Karpas-422 (cell line): ENCODE results near the gene SKAP1. TPM values are rescaled to one million over a fixed set of nuclear protein-coding genes. Genes with fewer than 3 reads are reported as not detected.

ENCODE experiments used
- DNase-seq: peaks from one replicate; pipeline ENCODE4 v3.0.0-alpha.2; 2015
- H2AFZ ChIP-seq: fragments of 200-600 bp; sonication (generic); 2 replicates; pipeline ENCODE4 v1.6.1; 2014; ENCODE audit warnings: antibody characterized with exemption, low read length, mixed read lengths
- H3K27ac ChIP-seq: fragments of 200-600 bp; sonication (generic); 2 replicates; pipeline ENCODE4 v1.5.1; 2014; ENCODE audit warnings: mild to moderate bottlenecking, low read length, moderate library complexity
- H3K27me3 ChIP-seq: fragments of 200-600 bp; sonication (generic); 2 replicates; pipeline ENCODE4 v1.6.1; 2014; ENCODE audit warnings: low read length, mixed read lengths
- H3K36me3 ChIP-seq: fragments of 200-600 bp; sonication (generic); 2 replicates; pipeline ENCODE4 v1.6.1; 2014; ENCODE audit warnings: low read length, mixed read lengths; ENCODE audit not compliant: insufficient read depth
- H3K4me1 ChIP-seq: fragments of 200-600 bp; sonication (generic); 2 replicates; pipeline ENCODE4 v1.6.1; 2014; ENCODE audit warnings: mild to moderate bottlenecking, low read length, mixed read lengths
- H3K4me2 ChIP-seq: fragments of 200-600 bp; sonication (generic); 2 replicates; pipeline ENCODE4 v1.6.1; 2014; ENCODE audit warnings: low read length, low read depth, mild to moderate bottlenecking; ENCODE audit not compliant: poor library complexity, severe bottlenecking
- H3K4me3 ChIP-seq: fragments of 200-600 bp; sonication (generic); 2 replicates; pipeline ENCODE4 v1.5.1; 2014; ENCODE audit warnings: mild to moderate bottlenecking, antibody characterized with exemption, low read length, mixed read lengths
- H3K79me2 ChIP-seq: fragments of 200-600 bp; sonication (generic); 2 replicates; pipeline ENCODE4 v1.6.1; 2014; ENCODE audit warnings: mild to moderate bottlenecking, low read length, mixed read lengths
- H3K9ac ChIP-seq: fragments of 200-600 bp; sonication (generic); 2 replicates; pipeline ENCODE4 v1.6.0; 2014; ENCODE audit warnings: low read length
- H3K9me2 ChIP-seq: fragments of 200-600 bp; sonication (generic), shearing (Covaris generic); replicated peaks from 2 replicates; pipeline ENCODE4 v1.6.0; 2014; ENCODE audit warnings: mild to moderate bottlenecking, low read length, moderate library complexity; ENCODE audit not compliant: insufficient read depth
- H3K9me3 ChIP-seq: fragments of 300-700, 200-600 bp; sonication (generic); 2 replicates; pipeline ENCODE4 v1.6.1; 2014; ENCODE audit warnings: low read length, mixed read lengths
- H4K20me1 ChIP-seq: fragments of 200-600 bp; sonication (generic); 2 replicates; pipeline ENCODE4 v1.6.1; 2014; ENCODE audit warnings: mild to moderate bottlenecking, antibody characterized with exemption, low read length, low read depth; ENCODE audit not compliant: insufficient read depth
- small RNA-seq: library from RNA; depleted of rRNA; stranded (forward); fragments of <200 nt; gene quantifications from one replicate; pipeline ENCODE3, GENCODE V24; 2014
- total RNA-seq: library from RNA; depleted of rRNA; stranded (reverse); fragments of >200 nt; shearing (Covaris generic); gene quantifications from 2 replicates; pipeline ENCODE4 v1.2.3, GENCODE V29; 2014; ENCODE audit warnings: low replicate concordance; rRNA removed

The SKAP1 gene
- total RNA-seq, 1 experiment from 2014 or later: 1.2 TPM

- H3K4me2 ChIP-seq: peak overlapping the region; percentile 99
- peaks cover 60% of the 10 kb centered on the region for H3K79me2 ChIP-seq
- H3K9me3 ChIP-seq: peaks cover 5% of the 10 kb centered on the region; the same call in 1 of the 2 replicates
- H3K4me1 ChIP-seq: peaks cover 24% of the 10 kb centered on the region
- peak overlapping the region; percentile 97 for H3K4me3 ChIP-seq
- no peak overlapping the region; the same call in 1 of the 2 replicates for H3K27ac ChIP-seq
- H2AFZ ChIP-seq: no peak overlapping the region
- no peaks in the 10 kb centered on the region for H3K27me3 ChIP-seq
- no peaks in the 10 kb centered on the region for H3K36me3 ChIP-seq
- DNase-seq: no peak
- no peaks in the 10 kb centered on the region for H3K9me2 ChIP-seq
- peak overlapping the region; percentile 92 for H3K9ac ChIP-seq
- 0 out of 2 replicates have a peak, but pooled peaks cover 3% of the 10 kb centered on the region for H4K20me1 ChIP-seq
These were observed 329.9 kb downstream of the SKAP1 start for GRCh38 chr17:48100160-48100559.

- H3K4me2 ChIP-seq: no peak overlapping the region
- H3K4me1 ChIP-seq: peaks cover 17% of the 10 kb centered on the region
- no peaks in the 10 kb centered on the region for H3K9me3 ChIP-seq
- H2AFZ ChIP-seq: no peak overlapping the region
- H4K20me1 ChIP-seq: 0 out of 2 replicates have a peak, but pooled peaks cover 3% of the 10 kb centered on the region
- H3K9me2 ChIP-seq: no peaks in the 10 kb centered on the region
- no peaks in the 10 kb centered on the region for H3K27me3 ChIP-seq
- peaks cover 87% of the 10 kb centered on the region for H3K79me2 ChIP-seq
- no peak overlapping the region for H3K27ac ChIP-seq
- H3K9ac ChIP-seq: no peak overlapping the region
- no peak overlapping the region for H3K4me3 ChIP-seq
- H3K36me3 ChIP-seq: no peaks in the 10 kb centered on the region
- DNase-seq: no peak
These were observed 334.4 kb downstream of the SKAP1 start for GRCh38 chr17:48095611-48096010.

GRCh38 chr17:48093341-48094045 lies 336.5 kb downstream of the SKAP1 start:
- H3K4me3 ChIP-seq: no peak overlapping the region
- H3K36me3 ChIP-seq: no peaks in the 10 kb centered on the region
- peaks cover 10% of the 10 kb centered on the region for H3K4me1 ChIP-seq
- H2AFZ ChIP-seq: no peak overlapping the region
- H3K27me3 ChIP-seq: no peaks in the 10 kb centered on the region
- H3K9ac ChIP-seq: no peak overlapping the region
- no peak overlapping the region for H3K4me2 ChIP-seq
- peaks cover 85% of the 10 kb centered on the region for H3K79me2 ChIP-seq
- no peak overlapping the region for H3K27ac ChIP-seq
- DNase-seq: no peak
- H3K9me3 ChIP-seq: no peaks in the 10 kb centered on the region
- H4K20me1 ChIP-seq: no peaks in the 10 kb centered on the region
- no peaks in the 10 kb centered on the region for H3K9me2 ChIP-seq

- no peak for DNase-seq
- Histone ChIP-seq H3K27me3 (no peaks in the 10 kb centered on the region), H3K9me2 (no peaks in the 10 kb centered on the region), H3K9ac (no peak overlapping the region), H3K79me2 (peaks cover 67% of the 10 kb centered on the region), H3K9me3 (no peaks in the 10 kb centered on the region), H3K4me2 (no peak overlapping the region), H4K20me1 (no peaks in the 10 kb centered on the region), H3K4me1 (no peaks in the 10 kb centered on the region), H3K27ac (no peak overlapping the region), H2AFZ (no peak overlapping the region), H3K36me3 (no peaks in the 10 kb centered on the region), H3K4me3 (no peak overlapping the region)
These were observed 345.1 kb downstream of the SKAP1 start for GRCh38 chr17:48084932-48085331.

Small RNAs within 50 kb of the gene (small RNA-seq; reads per million reads assigned to genes)
- gene MIR1203 (not detected), gene RF00012 (not detected), gene RF00019 (not detected), gene RNU6-1152P (not detected), gene RNU6-1201P (0.79 reads per million, percentile 23 among the genes with 10 or more reads in this experiment)

Other genes starting within 250 kb of the SKAP1 start
- not detected in 2 replicates for gene HOXB1, start 100.8 kb upstream of the SKAP1 start, total RNA-seq
- not detected in 2 replicates for gene HOXB2, start 114.9 kb upstream of the SKAP1 start, total RNA-seq
- 4.3 and 6.6 TPM in 2 replicates for gene HOXB4, start 148.1 kb upstream of the SKAP1 start, total RNA-seq
- gene HOXB3, start 160.0 kb upstream of the SKAP1 start, total RNA-seq: 0.97 and 6.6 TPM in 2 replicates
- gene HOXB5, start 163.6 kb upstream of the SKAP1 start, total RNA-seq: not detected in 2 replicates
- gene HOXB6, start 174.8 kb upstream of the SKAP1 start, total RNA-seq: 0.48 and 0.65 TPM in 2 replicates
- 9.7 and 12.1 TPM in 2 replicates for gene HOXB7, start 180.8 kb upstream of the SKAP1 start, total RNA-seq
- 4.2 TPM in 1 of 2 replicates, not detected in the other for gene HOXB8, start 185.1 kb upstream of the SKAP1 start, total RNA-seq
- gene HOXB9, start 196.1 kb upstream of the SKAP1 start, total RNA-seq: 0.82 and 3.1 TPM in 2 replicates